K562 (cell line): ENCODE measurements around the gene RRM2.

ENCODE experiments used
- ARID2 ChIP-seq: fragments of 450-650 bp; IDR thresholded peaks from 2 replicates; pipeline ENCODE4 v1.6.1; 2017; ENCODE audit warnings: antibody characterized with exemption, mild to moderate bottlenecking
- BRCA1 ChIP-seq, 2 experiments: fragments of 450-650 bp in 1 of 2; sonication (generic) in 1 of 2; formaldehyde crosslinking in 1 of 2; IDR thresholded peaks; 2 replicates each; pipeline versions ENCODE4 v1.5.0 to v1.6.1; 2017 to 2020; ENCODE audit warnings: mild to moderate bottlenecking in 1 of 2, missing genetic modification reagents in 1 of 2
- EP400 ChIP-seq: fragments of 450-650 bp; IDR thresholded peaks from 2 replicates; pipeline ENCODE4 v1.6.1; 2017; ENCODE audit warnings: antibody characterized with exemption, mild to moderate bottlenecking, moderate library complexity
- FOS ChIP-seq: IDR thresholded peaks from 3 replicates; pipeline ENCODE4 v1.6.1; 2011; ENCODE audit not compliant: insufficient read length; ENCODE audit errors: extremely low read depth
- JUNB ChIP-seq: fragments of 450-650 bp; formaldehyde crosslinking; conservative IDR thresholded peaks from 2 replicates; pipeline ENCODE4 v1.4.0; 2020; ENCODE audit warnings: mild to moderate bottlenecking
- MEF2D ChIP-seq: conservative IDR thresholded peaks from 2 replicates; pipeline ENCODE4 v1.6.1; 2016; ENCODE audit warnings: low read depth, missing genetic modification characterization, missing compliant biosample characterization
- POLR2A ChIP-seq: fragments of 450-650 bp; conservative IDR thresholded peaks from 2 replicates; pipeline ENCODE4 v1.6.1; 2016
- POLR2B ChIP-seq: fragments of 450-650 bp; IDR thresholded peaks from 2 replicates; pipeline ENCODE4 v1.6.1; 2018; ENCODE audit warnings: low read depth; ENCODE audit not compliant: partially characterized antibody
- RBBP5 ChIP-seq: fragments of 200-600 bp; sonication (generic); IDR thresholded peaks from 2 replicates; pipeline ENCODE4 v1.6.1; 2012; ENCODE audit warnings: borderline replicate concordance, mild to moderate bottlenecking, low read length, control low read depth, inconsistent platforms; ENCODE audit not compliant: insufficient read depth, poor library complexity, severe bottlenecking
- TF ChIP-seq, protein P1 (sequence below), 2 experiments: fragments of 450-650 bp in 1 of 2; IDR thresholded peaks; 2 replicates each; pipeline ENCODE4 v1.6.1; 2011 to 2017; ENCODE audit warnings: low read depth in 2 of 2, antibody characterized with exemption in 1 of 2, borderline replicate concordance in 1 of 2, low read length in 1 of 2, mild to moderate bottlenecking in 1 of 2, mixed read lengths in 1 of 2; ENCODE audit not compliant: control insufficient read depth in 1 of 2
- TF ChIP-seq, protein P2 (sequence below): fragments of 450-650 bp; IDR thresholded peaks from 2 replicates; pipeline ENCODE4 v1.7.1; 2018; ENCODE audit warnings: mild to moderate bottlenecking, low read depth; ENCODE audit not compliant: partially characterized antibody

DNA sequence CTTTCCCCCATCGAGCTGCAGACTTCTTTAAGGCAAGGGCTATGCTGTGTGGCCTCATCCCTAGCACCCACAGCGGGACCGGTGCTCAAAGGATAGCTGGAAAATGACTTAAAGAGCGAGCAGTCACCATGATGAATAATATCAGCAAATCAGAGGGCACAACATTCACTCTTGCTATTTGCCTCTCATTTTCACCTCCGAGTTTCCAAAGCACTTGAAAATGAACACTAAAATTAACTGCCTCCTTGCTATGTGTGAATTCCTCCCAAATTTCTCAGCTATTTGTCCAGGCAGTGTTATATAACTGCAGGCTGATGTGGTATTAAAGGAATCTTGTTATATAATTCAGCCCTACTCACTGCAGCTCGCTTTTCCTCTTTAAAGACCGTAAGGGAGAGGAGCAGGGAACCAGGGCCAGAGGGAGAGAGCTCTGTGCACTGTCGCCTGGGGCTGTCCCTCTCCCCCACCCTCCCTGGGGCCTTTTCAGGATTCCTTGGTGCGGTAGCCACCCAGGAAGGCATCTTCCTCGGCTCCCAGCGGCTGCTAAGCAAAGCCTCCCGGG lies 43.8 kb upstream of the RRM2 start:
- TF ChIP-seq EP400, result no peak
- no peak for TF ChIP-seq BRCA1 (IDR thresholded peaks at IDR 0.05)
- no peak for TF ChIP-seq BRCA1 (CRISPR knock-in tag; IDR thresholded peaks at IDR 0.05)
- TF ChIP-seq POLR2A, result no peak
- no peak for TF ChIP-seq MEF2D (tag)
- TF ChIP-seq, protein P1, sequence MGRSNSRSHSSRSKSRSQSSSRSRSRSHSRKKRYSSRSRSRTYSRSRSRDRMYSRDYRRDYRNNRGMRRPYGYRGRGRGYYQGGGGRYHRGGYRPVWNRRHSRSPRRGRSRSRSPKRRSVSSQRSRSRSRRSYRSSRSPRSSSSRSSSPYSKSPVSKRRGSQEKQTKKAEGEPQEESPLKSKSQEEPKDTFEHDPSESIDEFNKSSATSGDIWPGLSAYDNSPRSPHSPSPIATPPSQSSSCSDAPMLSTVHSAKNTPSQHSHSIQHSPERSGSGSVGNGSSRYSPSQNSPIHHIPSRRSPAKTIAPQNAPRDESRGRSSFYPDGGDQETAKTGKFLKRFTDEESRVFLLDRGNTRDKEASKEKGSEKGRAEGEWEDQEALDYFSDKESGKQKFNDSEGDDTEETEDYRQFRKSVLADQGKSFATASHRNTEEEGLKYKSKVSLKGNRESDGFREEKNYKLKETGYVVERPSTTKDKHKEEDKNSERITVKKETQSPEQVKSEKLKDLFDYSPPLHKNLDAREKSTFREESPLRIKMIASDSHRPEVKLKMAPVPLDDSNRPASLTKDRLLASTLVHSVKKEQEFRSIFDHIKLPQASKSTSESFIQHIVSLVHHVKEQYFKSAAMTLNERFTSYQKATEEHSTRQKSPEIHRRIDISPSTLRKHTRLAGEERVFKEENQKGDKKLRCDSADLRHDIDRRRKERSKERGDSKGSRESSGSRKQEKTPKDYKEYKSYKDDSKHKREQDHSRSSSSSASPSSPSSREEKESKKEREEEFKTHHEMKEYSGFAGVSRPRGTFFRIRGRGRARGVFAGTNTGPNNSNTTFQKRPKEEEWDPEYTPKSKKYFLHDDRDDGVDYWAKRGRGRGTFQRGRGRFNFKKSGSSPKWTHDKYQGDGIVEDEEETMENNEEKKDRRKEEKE (IDR thresholded peaks at IDR 0.05; ENCODE audit: borderline replicate concordance in 1 of 2, control insufficient read depth in 1 of 2, low read depth in 2 of 2, low read length in 1 of 2), result no peak
- no peak for TF ChIP-seq POLR2B
- no peak for TF ChIP-seq ARID2
- TF ChIP-seq, protein P2, sequence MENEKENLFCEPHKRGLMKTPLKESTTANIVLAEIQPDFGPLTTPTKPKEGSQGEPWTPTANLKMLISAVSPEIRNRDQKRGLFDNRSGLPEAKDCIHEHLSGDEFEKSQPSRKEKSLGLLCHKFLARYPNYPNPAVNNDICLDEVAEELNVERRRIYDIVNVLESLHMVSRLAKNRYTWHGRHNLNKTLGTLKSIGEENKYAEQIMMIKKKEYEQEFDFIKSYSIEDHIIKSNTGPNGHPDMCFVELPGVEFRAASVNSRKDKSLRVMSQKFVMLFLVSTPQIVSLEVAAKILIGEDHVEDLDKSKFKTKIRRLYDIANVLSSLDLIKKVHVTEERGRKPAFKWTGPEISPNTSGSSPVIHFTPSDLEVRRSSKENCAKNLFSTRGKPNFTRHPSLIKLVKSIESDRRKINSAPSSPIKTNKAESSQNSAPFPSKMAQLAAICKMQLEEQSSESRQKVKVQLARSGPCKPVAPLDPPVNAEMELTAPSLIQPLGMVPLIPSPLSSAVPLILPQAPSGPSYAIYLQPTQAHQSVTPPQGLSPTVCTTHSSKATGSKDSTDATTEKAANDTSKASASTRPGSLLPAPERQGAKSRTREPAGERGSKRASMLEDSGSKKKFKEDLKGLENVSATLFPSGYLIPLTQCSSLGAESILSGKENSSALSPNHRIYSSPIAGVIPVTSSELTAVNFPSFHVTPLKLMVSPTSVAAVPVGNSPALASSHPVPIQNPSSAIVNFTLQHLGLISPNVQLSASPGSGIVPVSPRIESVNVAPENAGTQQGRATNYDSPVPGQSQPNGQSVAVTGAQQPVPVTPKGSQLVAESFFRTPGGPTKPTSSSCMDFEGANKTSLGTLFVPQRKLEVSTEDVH, result no peak
- TF ChIP-seq FOS, result no peak
- no peak for TF ChIP-seq JUNB
- TF ChIP-seq RBBP5, result no peak
